ENCODE data around the gene KHDC4.
"Not testable (repeated sequence)": the region's sequence is repeated elsewhere in the genome, so short reads cannot be mapped to it uniquely, and the experiment has no call there.

KHDC4 gene

DNA sequence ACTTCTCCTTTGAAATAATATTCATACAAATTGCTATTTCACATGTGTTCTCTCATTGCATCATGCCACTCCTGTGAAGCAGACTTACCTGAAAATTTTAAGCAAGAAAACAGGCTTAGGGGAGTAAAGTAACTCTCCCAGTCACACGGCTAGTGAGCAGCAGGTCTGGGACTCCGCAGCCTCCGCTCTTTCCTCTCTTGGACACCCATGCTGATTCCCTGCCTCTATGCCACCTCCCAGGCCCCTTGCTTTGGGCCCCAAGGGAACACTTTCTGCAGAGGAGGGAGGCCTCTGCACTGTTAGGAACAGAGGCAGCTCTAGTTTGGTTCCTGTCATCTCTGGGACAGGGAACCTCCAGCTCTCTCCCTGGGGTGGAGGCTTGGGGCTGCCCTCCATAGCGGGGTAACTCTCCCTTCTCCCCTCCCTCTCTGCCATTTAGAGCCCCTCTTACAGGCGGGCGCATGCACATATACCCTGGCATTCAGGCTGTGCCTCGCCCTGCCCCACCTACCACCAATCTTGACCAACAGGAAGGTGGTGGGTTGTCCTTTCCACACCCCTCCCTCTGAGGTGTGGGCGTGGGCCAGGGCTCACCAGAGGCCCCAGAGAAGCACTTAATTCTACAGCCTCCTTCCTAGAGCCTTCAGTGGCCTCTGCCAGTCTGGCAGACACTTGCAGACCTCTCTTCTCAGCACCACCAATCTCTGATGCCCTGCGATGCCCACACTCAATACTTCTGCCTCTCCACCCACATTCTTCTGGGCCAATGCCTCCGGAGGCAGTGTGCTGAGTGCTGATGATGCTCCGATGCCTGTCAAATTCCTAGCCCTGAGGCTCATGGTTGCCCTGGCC is 7.0 kb upstream of the KHDC4 start, which contains the start of gene RXFP4:
Gene RXFP4, plus strand, starts transcription at position 646 of the 852 bp plus-strand sequence. Its CDS starts 72 bp downstream, at position 718.
- DNase-seq (ENCODE audit: low spot score), result peak; percentile 68

DNA sequence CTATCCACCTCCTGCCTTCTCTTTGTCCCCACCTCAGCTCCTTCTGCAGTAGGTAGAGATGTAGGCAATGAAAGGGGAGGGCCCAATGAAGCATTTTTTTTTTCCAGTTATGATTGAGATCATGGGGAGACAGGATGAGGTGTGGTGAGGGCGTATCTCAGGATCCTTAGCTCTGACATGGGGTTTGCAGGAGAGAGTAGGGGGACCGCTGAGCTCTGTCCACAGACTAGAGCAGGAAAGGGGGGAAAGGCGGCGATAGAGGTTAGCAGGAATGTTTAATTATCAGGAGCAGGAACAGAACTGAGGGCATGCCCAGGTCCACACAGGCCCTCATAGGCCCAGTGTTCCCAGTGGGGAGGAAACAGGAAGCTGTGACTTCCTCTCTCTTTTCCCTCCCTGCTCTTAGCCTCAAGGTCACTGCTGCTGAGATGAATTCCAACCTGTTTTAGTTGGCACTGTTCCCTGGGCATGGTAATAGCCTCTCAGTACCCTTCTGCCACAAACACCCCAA is 6.3 kb upstream of the KHDC4 start:
- DNase-seq (ENCODE audit: low spot score), result peak; percentile 82

- peak; percentile 50 for DNase-seq (ENCODE audit: low spot score)
Observed at GRCh38 chr1:155938220-155938627, 4.0 kb upstream of the KHDC4 start.

DNA sequence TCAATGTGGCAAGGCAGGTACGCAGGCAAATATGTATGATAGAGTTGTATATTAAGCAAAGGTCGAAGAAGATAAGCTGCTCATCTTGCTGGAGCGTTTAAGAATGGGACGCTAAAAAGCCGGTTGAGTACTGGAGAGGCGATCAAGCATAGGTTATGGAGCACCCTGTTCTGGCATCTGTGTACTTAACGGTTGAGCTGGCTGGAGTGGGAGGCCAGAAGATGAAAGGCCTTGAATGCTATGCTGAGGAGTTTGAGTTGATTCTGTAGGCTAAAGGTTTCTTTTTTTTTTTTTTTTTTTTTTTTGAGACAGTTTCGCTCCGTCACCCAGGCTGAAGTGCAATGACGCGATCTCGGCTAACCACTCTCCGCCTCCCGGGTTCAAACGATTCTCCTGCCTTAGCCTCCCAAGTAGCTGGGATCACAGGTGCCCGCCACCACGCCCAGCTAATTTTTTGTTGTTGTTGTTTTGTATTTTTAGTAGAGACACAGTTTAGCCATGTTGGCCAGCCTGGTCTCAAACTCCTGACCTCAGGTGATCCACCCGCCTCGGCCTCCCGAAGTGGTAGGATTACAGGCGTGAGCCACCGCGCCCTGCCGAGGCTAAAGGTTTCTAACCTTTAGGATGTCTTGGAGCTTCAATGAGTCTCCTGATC is 850 bp upstream of the KHDC4 start:
- no peak for DNase-seq (ENCODE audit: low spot score)

DNA sequence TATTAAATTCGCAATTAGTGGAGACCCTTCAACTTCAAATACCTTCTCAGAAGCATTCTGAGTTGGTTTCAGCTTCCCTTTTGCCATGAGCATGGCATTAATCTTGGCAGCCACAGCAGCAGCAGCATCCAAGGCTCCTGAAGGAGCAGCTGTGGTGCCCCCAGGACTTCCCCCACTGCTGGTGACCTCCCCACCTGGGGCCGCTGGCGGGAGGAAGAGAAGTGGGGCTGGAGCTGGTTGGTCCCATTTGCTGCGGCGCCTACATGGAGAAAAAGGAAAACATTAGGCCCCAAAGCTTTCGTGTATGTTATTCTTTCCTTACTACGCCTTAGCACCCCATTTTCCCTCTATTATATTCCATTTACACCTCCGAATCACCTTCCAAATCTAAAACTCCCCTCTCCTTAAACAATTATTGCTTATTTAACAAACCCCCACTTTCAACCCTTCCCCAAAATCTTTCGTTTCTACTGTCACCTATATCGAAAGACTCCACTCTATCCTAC is 569 bp downstream of the KHDC4 start:
- no peak for DNase-seq (ENCODE audit: low spot score)

GRCh38 chr1:155932487-155932886 is 1.7 kb downstream of the KHDC4 start:
- no peak for DNase-seq (ENCODE audit: low spot score)

- peak; percentile 67 for DNase-seq (ENCODE audit: low spot score)
Observed at GRCh38 chr1:155932081-155932480, 2.1 kb downstream of the KHDC4 start.

GRCh38 chr1:155931332-155932038 is 2.7 kb downstream of the KHDC4 start:
- DNase-seq (ENCODE audit: low spot score), result peak; percentile 61

- not testable (repeated sequence) for DNase-seq (ENCODE audit: low spot score)
Observed at GRCh38 chr1:155930725-155931124, 3.5 kb downstream of the KHDC4 start.

- DNase-seq (ENCODE audit: low spot score), result peak; percentile 65
Observed at GRCh38 chr1:155929057-155929456, 5.2 kb downstream of the KHDC4 start.

DNA sequence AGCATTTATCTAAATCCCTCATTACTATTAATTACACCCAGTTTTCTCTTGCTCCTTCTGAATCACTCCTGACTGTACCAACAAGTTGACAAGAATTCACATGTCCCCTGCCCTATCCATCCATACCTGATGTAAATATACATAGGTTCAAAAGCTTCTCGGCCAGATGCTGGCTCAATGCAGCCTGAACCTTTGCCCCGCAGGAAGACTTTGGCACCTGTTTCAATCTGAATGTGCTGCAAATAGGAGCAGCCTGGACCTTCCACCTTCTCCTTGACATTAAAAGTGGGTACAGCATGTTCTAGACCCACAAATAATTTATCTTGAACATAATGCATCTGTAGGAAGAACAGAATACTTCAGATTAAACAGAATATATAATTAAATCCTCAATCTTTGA is 8.7 kb downstream of the KHDC4 start:
- DNase-seq (ENCODE audit: low spot score), result no peak

GRCh38 chr1:155920717-155921116 is 13.5 kb downstream of the KHDC4 start:
- DNase-seq (ENCODE audit: low spot score), result no peak

DNA sequence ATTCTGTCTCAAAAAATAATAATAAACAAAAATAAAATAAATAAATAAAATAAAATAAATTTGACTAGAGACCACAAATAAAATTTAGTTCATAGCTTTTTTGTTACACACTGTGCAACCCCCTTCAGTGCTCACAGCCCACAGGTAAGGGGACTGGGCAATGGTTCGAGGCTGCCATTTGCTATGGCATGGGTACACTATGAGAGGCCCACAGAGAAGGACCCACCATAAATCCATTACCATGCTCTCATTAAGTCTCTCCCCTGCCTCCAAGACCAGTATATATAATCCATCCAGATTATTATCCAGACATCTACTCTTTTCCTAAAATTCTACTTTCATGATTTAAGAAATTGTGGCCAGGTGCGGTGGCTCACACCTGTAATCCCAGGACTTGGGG is 14.4 kb downstream of the KHDC4 start:
- DNase-seq (ENCODE audit: low spot score), result no peak

DNA sequence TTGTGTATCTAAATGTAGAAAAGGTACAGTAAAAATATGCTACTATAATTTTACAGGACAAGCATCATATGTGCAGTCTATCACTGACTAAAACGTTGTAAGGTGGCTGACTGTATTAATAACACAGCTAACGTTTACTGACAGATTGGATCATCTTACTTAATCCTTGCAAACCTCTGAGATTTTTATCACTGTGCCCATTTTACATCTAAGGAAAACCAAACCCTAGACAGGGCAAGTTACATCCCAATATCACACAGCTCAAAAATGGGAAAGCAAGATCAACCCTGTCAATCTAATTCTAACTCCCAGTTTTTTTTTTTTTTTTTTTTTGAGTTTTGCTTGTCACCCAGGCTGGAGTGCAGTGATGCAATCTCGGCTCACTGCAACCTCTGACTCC is 15.6 kb downstream of the KHDC4 start:
- no peak for DNase-seq (ENCODE audit: low spot score)

GRCh38 chr1:155913969-155914757 is 20.1 kb downstream of the KHDC4 start:
- DNase-seq (ENCODE audit: low spot score), result no peak

- peak; percentile 45 for DNase-seq (ENCODE audit: low spot score)
Observed at GRCh38 chr1:155912056-155912536, 22.1 kb downstream of the KHDC4 start.

DNA sequence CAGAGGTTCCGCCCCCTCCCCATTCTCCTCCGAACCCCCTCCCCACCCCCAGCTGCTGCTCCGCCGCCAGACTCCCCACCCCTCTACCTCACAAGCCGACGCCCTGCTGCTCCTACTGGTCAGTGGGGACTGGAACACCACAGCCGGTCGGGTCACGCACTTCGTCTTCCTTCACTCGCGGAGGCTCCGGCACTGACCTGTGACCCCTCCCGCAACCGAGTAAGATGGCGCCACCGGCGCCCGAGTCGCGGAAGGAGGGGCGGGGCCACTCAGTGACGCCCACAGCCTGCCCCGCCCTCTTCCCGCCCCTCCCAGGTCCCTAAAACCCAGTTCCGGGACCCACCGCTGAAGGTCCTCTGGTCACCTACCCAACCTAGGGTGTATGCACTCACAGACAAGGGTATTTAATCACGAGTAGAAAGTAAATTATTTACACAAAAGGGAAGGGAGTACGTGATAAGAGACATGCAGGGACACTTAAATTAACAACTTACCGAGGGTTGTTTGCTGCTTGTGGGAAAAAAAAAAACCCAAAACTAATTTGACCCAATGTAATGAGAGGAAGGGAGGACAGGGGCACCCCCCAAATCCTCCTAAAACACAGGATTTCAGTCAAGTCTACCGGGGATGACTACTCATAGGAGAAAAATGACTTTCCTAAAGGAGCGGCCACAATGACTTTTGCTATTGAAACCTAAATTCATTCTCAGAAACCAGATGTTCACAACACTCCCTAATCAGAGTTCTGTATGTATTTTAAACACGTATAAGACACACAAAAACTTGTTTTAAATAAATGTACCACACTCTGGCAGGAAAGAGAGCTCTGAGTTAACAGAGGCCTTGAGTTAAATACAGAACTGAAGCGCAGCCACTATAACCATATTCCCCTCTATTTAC is 22.8 kb downstream of the KHDC4 start, which contains the start of gene RIT1:
Gene RIT1, minus strand, starts transcription at position 194 of the 900 bp plus-strand sequence. CDS start 588 bp downstream, outside the sequence.
- DNase-seq (ENCODE audit: low spot score), result peak; percentile 88

DNA sequence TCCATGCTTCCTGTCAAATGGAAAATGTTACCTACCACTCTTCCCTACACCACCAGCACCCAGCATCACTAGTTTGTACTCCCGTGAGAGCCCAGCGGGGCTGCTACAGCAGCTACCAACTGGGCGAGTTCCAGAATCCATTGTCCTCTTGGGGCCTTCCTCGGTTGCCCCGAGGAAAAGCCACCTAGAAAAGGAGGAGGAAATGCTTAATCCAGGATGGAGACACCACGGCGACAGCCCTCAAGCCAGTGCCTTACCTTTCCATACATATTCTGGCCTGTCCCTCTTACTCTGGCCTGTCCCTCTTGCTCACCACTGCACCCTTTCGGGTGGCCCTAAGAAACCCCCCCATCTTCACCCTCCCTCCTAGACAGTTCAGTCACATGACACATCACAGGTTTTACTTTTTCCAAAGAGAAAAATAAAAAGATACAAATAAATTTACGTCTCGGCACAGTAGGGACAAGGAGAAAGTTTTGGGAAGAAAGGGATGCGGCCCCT is 23.5 kb downstream of the KHDC4 start:
- DNase-seq (ENCODE audit: low spot score), result no peak

GRCh38 chr1:155909894-155910293 is 24.3 kb downstream of the KHDC4 start:
- no peak for DNase-seq (ENCODE audit: low spot score)

- no peak for DNase-seq (ENCODE audit: low spot score)
Observed at GRCh38 chr1:155904261-155904660, 30.0 kb downstream of the KHDC4 start.

Measured in LoVo (cell line).